Type B pancreatic cell (in vitro differentiated cells): ENCODE measurements around the gene EXTL2. TPM values are rescaled to one million over a fixed set of nuclear protein-coding genes. Genes with fewer than 3 reads are reported as not detected.
"Not testable (repeated sequence)": the region's sequence is repeated elsewhere in the genome, so short reads cannot be mapped to it uniquely, and the experiment has no call there.

Experiments
- DNase-seq: peaks from one replicate; pipeline ENCODE4 v3.0.0; 2021; ENCODE audit warnings: mixed read lengths; ENCODE audit not compliant: unreplicated experiment; ENCODE audit errors: extremely low spot score
- H3K27ac Mint-ChIP-seq: 2 replicates; pipeline ENCODE4 v1.8.0; 2021; ENCODE audit warnings: mild to moderate bottlenecking, mixed read lengths
- H3K27me3 Mint-ChIP-seq: 2 replicates; pipeline ENCODE4 v1.8.0; 2021; ENCODE audit warnings: mixed read lengths
- H3K36me3 Mint-ChIP-seq: 2 replicates; pipeline ENCODE4 v1.8.0; 2021; ENCODE audit warnings: mixed read lengths
- H3K4me1 Mint-ChIP-seq: one replicate; pipeline ENCODE4 v1.8.0; 2021; ENCODE audit warnings: mixed read lengths; ENCODE audit not compliant: unreplicated experiment
- H3K4me3 Mint-ChIP-seq: 2 replicates; pipeline ENCODE4 v1.8.0; 2021; ENCODE audit warnings: mild to moderate bottlenecking, mixed read lengths
- H3K9me3 Mint-ChIP-seq: 2 replicates; pipeline ENCODE4 v1.8.0; 2021; ENCODE audit warnings: mixed read lengths
- CTCF ChIP-seq: fragments of 200-600 bp; sonication (generic); conservative IDR thresholded peaks from 2 replicates; pipeline ENCODE4 v1.5.0; 2021; ENCODE audit warnings: antibody characterized with exemption, mild to moderate bottlenecking
- total RNA-seq: library from RNA; stranded (reverse); gene quantifications from 2 replicates; pipeline ENCODE4 v1.2.1, GENCODE V29; 2021; ENCODE audit warnings: low replicate concordance

Gene EXTL2
- total RNA-seq, 1 donor from 2014 or later: 40.1 TPM

- Mint-ChIP-seq H3K4me1 (peaks cover 15% of the 10 kb centered on the region), H3K9me3 (no peaks in the 10 kb centered on the region), H3K36me3 (no peaks in the 10 kb centered on the region), H3K4me3 (no peak overlapping the region), H3K27me3 (no peaks in the 10 kb centered on the region), H3K27ac (no peak overlapping the region)
- no peak for DNase-seq
- TF ChIP-seq CTCF: no peak
These were observed 32.1 kb downstream of the EXTL2 start for GRCh38 chr1:100862591-100862990.

- Mint-ChIP-seq H3K9me3 (no peaks in the 10 kb centered on the region), H3K27ac (no peak overlapping the region), H3K4me1 (peaks cover 10% of the 10 kb centered on the region), H3K36me3 (no peaks in the 10 kb centered on the region), H3K27me3 (no peaks in the 10 kb centered on the region), H3K4me3 (no peak overlapping the region)
- no peak for TF ChIP-seq CTCF
- DNase-seq: no peak
These were observed 33.3 kb downstream of the EXTL2 start for GRCh38 chr1:100861379-100861778.

- TF ChIP-seq CTCF: no peak
- no peaks in the 10 kb centered on the region for H3K36me3 Mint-ChIP-seq
- H3K4me1 Mint-ChIP-seq: peaks cover 10% of the 10 kb centered on the region
- H3K9me3 Mint-ChIP-seq: no peaks in the 10 kb centered on the region
- H3K4me3 Mint-ChIP-seq: no peak overlapping the region
- DNase-seq: no peak
- no peaks in the 10 kb centered on the region for H3K27me3 Mint-ChIP-seq
- H3K27ac Mint-ChIP-seq: no peak overlapping the region
These were observed 34.1 kb downstream of the EXTL2 start for GRCh38 chr1:100860397-100860991.

- DNase-seq, H3K4me1 Mint-ChIP-seq, H3K9me3 Mint-ChIP-seq, H3K36me3 Mint-ChIP-seq, H3K27me3 Mint-ChIP-seq, H3K4me3 Mint-ChIP-seq, H3K27ac Mint-ChIP-seq: not testable (repeated sequence)
These were observed 39.5 kb downstream of the EXTL2 start for GRCh38 chr1:100855116-100855515.

- TF ChIP-seq CTCF: no peak
- no peak overlapping the region for H3K27ac Mint-ChIP-seq
- no peak overlapping the region for H3K4me3 Mint-ChIP-seq
- no peaks in the 10 kb centered on the region for H3K9me3 Mint-ChIP-seq
- H3K4me1 Mint-ChIP-seq: no peaks in the 10 kb centered on the region
- no peaks in the 10 kb centered on the region for H3K36me3 Mint-ChIP-seq
- peaks cover 8% of the 10 kb centered on the region for H3K27me3 Mint-ChIP-seq
- DNase-seq: no peak
These were observed 41.7 kb downstream of the EXTL2 start for GRCh38 chr1:100852976-100853375.

- Mint-ChIP-seq H3K4me1 (no peaks in the 10 kb centered on the region), H3K27ac (no peak overlapping the region), H3K27me3 (peaks cover 10% of the 10 kb centered on the region), H3K9me3 (no peaks in the 10 kb centered on the region), H3K4me3 (no peak overlapping the region), H3K36me3 (no peaks in the 10 kb centered on the region)
- no peak for TF ChIP-seq CTCF
- no peak for DNase-seq
These were observed 42.9 kb downstream of the EXTL2 start for GRCh38 chr1:100851726-100852125.
